ENCODE results near the gene AIRE.
"Not testable (repeated sequence)": the region's sequence is repeated elsewhere in the genome, so short reads cannot be mapped to it uniquely, and the experiment has no call there.

The AIRE gene

GRCh38 chr21:44285138-44285992 is at the start of gene AIRE:
AIRE (plus strand) TSS chr21:44285876; CDS start chr21:44286007, 131 bp downstream.
- FAIRE-seq, result no peak
- DNase-seq (ENCODE audit: insufficient read length, low spot score), result no peak

DNA sequence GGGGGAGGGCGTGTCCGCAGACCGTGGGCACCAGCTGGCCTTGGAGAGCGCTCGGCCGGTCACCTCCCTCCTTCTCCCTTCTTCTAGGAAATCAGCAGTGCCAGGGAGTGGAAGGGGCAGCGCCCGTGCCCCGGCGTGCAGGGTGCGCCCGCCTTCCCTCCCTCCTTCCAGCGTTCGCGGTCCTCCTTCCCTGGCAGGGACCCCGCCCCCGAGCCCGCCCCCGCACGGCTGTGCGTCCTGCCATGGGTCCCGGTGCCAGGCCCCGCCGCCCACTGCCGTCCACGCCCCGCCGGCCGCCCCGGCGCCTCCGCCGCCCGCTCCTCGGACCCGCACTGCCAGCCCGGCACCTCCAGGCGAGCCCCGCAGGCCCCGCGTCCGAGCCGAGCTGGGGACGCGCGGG is 45.3 kb upstream of the AIRE start:
- not testable (repeated sequence) for FAIRE-seq; DNase-seq (ENCODE audit: insufficient read length, low spot score)

GRCh38 chr21:44240842-44241241 is 44.8 kb upstream of the AIRE start, which contains the start of gene ICOSLG:
ICOSLG (minus strand) TSS chr21:44240943; CDS start chr21:44240817, 126 bp downstream.
- FAIRE-seq; DNase-seq (ENCODE audit: insufficient read length, low spot score): not testable (repeated sequence)

DNA sequence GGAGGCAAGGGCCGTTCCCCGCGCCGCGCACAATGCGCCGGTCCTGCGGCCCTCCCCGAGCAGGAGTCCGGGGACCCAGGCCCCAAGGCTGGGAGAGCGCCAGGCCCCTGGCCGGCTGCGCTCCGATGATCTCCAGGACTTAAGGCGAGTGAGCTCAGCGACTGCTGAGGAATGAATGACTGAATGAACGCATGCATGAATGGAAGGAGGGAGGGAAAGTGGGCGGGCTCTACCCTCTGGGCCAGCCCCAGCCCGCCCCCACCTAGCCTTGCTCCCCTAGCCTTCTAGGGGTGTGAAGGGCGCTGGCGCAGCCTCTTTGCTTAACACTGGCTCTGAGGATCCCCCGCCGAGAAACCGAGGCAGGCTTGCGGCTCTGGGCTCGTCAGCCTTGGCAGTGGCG is 44.4 kb upstream of the AIRE start:
- not testable (repeated sequence) for DNase-seq (ENCODE audit: insufficient read length, low spot score)
- FAIRE-seq, result peak; percentile 96

DNA sequence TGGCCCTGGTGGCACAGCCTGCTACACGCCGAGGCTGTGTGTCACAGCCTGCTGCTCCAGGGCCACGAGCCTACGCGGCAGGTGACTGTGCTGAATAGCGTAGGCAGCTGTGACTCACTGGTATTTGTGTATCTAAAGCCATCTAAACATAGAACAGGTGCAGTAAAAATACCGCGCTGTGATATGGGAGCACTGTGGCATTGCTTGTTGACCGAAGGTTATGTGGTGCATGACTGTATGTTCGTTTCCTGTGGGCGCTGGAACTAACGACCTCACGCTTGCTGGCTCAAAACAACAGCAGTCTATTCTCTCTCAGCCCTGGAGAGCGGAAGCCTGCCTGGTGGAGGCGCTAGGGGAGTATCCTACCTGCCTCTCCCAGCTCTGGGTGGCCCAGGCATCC is 41.7 kb upstream of the AIRE start:
- not testable (repeated sequence) for DNase-seq (ENCODE audit: insufficient read length, low spot score)
- peak; percentile 100 for FAIRE-seq

DNA sequence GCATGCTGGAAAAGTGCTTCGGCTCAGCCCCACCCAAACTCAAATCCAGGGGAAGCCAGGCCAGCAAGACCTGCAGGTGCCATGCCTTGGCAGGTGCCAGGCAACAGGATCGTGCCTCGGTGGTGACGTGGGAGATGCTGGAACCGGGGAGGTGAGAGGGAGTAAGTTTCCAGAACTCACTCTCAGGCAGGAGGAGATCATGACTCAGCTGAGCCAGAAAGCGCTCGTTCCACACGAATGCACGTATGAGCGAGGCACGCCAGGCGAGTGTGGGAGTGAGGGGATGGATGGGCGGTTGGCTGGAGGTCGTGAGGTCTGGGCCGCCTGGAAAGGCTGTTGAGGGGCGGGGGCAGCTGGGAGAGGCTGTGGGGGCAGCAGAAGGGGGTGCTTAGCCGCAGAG is 37.8 kb upstream of the AIRE start:
- FAIRE-seq, result peak; percentile 35
- DNase-seq (ENCODE audit: insufficient read length, low spot score), result not testable (repeated sequence)

- DNase-seq (ENCODE audit: insufficient read length, low spot score); FAIRE-seq: not testable (repeated sequence)
Measured at GRCh38 chr21:44249204-44250037, 36.3 kb upstream of the AIRE start.

DNA sequence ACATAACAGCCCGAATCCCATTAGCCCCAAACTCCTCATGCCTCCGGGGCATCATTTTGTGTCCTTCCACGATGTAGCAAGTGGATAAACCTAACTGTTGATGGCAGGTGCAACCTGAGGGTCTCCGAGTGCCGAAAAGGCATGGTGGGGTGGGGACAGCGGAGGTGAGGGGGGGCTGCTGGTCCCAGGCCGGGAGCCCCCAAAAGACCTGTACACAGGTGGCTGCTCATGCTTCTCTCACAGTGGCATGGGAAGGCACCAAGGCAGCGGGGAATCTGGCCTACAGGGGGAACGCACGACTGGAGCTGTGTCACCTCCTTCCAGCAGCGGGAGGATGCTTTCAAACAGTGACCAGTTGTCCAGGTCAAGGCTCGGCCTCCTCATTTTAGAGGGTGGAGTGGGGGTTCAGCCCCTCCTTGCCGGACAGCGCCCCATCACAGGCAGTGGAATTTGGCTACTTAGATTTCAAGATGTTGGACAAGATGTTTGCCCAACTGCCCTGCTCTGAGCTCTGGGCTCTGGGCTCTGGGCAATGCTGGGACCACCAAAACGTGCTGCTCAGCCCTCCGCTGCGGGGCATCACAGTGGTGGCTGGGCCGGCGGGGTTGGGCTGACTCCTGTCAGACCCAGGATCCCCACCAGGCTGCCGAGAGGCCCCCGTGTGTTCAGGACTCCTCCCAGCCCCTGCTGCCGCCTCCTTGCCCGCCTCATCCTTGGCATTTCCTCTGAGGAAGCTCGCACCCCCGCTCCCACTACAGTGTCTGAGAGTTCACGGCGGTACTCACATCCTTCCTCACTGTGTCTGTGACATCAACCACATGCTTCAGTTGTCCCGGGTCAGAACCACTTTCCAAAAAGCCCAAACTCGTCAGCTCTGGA is 31.6 kb upstream of the AIRE start:
- FAIRE-seq, result no peak

DNA sequence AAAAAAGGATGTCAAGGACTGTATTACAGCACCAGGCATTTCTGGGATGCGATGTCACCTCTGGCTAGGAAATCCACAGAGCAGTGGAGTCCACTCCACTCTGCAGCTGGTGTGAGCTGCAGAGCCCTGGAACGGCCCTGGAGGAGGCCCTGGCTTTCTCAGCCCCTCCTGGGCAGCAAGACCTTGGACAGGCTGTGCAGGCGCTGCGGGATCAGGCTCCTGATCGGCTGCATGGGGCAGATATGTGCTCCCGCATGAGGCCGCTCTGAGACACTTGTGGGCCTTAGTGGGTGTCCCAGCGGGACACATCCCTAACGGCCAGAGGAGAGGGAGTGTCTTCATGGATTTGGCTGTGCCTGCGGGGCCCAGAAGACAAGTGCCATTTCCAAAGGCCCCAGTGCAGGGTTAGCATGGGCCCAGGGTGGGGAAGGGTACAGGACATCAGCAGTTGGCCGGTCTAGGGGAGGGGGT is 30.1 kb upstream of the AIRE start:
- no peak for DNase-seq (ENCODE audit: insufficient read length, low spot score)
- no peak for FAIRE-seq

More for the DNA sequence above, 31.6 kb upstream of the AIRE start:
- no peak for DNase-seq (ENCODE audit: insufficient read length, low spot score)

DNA sequence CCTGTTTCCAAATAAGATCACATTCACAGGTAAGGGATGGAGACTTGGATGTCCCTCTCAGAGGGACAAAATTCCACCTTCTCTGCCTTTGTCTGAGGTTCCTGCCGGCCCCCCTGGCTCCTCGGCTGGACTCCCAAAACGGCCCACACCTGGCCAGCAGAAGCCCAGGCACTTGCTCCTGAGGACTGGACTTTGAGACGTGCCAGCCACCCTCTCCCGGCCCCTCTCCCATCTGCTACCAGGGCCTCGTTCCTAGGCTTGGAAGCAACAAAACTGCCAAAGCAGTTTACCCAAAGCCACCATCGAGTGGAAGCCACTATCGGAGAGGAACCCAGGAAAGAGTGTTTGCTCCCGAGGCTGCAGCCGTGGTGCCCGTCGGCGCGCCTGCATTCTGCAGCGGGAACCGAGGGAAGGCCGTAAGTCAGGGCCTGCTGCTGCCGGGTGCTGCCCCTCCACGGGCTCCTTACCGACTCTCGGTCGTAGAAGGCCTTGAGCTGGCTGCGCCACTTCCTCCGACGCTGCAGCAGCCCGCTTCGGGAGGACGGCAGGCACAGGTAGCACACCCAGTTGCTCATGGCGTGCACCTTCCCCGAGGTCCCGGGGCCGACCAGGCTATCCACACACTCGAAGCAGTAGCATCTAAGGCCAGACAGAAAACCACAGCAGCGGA is 27.5 kb upstream of the AIRE start:
- FAIRE-seq, result no peak
- no peak for DNase-seq (ENCODE audit: insufficient read length, low spot score)

- no peak for DNase-seq (ENCODE audit: insufficient read length, low spot score)
Measured at GRCh38 chr21:44259082-44259705, 26.5 kb upstream of the AIRE start.

GRCh38 chr21:44260066-44260465 is 25.6 kb upstream of the AIRE start:
- FAIRE-seq (no peak), DNase-seq (ENCODE audit: insufficient read length, low spot score) (no peak)

More at GRCh38 chr21:44259082-44259705, 26.5 kb upstream of the AIRE start:
- no peak for FAIRE-seq

GRCh38 chr21:44260791-44261631 is 24.7 kb upstream of the AIRE start:
- DNase-seq (ENCODE audit: insufficient read length, low spot score) (no peak), FAIRE-seq (no peak)

DNA sequence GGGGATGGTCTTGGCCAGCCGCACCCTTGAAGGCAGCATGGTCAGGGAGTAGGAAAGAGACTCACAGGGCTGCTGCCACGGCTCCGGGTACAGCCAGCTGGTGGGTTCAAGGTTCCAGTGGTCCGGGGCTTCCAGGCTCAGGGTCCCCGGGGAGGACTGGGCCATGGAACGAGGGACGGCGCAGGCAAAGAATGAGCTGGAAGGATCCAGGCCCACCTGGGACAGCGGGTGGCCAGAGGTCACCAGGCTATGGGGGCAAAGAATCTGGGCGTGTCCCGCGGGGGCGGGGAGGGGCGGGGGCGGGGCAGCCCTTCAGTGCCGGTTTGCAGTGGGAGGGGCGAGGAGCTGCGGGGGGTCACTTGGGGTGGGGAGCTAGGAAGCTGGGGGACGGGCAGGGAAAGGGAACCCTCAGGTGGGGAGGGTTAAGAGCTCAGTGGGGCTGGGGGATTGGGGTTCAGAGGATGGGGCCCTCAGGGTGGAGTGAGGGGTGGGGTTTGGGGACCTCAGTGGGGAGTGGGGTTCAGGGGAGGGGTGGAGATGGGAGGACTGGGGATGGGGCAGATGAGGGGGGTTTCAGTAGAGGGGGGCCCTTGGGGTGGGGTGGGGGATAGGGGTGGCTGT is 23.9 kb upstream of the AIRE start, which contains the start of gene DNMT3L:
DNMT3L (minus strand) TSS at position 223 of the 621 bp plus-strand sequence. CDS start 638 bp downstream, outside the sequence.
- FAIRE-seq (no peak), DNase-seq (ENCODE audit: insufficient read length, low spot score) (no peak)

DNA sequence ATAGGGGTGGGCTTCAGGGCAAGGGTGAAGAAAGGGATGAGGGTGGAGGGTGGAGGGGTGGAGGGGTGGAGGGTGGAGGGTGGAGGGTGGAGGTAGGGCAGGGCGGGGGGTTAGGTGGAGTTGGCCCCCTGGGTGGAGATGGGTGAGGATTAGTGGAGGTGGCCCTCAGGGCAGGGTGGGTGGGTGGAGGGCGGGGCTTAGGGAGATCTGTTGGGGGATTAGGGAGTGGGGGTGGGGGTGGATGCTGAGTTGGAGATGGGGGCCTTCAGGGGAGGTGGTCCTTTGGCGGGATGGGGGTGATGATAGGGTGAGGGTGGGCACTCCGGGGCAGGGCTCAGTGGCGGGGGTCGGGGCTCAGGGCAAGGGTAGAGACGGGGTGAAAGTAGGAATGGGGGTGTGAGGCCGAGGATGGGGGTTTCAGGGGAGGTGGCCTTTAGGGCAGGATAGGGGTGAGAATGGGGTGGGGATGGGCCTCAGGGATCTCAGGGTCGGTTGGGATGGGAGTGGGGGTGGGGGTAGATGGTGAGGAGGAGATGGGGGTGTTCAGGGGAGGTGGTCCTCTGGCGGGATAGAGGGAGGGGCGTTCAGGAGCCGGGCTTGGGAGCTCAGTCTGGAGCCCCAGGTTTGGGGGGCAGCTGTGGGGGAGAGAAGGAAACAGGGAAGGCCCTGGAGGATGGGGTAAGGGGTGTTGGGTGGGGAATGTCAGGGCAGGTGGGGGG is 23.2 kb upstream of the AIRE start:
- FAIRE-seq, result no peak

DNA sequence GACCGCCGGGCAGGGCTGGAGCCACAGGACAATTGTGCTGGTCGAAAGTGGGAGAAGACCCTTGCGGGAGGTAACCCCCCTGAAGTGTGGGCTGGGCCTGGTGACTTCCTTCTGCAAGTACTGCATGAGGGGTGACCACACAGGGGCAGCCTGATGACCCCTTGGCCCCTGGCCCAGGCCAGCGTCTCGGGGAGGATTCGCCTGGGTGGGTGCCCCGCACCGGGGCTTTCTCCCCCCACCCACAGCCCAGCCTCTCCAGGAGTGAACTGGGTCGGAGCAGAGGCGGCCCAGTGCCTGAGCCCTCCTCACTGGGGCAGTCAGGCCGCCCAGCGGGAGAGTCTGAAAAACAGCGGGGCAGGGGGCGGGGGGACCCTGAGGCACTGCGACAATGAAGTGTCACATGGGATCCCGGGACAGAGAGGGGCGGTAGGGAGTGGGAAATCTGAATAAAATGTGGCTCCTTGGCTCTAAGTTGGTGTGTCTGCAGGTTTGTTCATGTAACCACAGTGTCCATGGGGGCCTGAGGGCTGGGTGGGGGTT is 22.4 kb upstream of the AIRE start:
- DNase-seq (ENCODE audit: insufficient read length, low spot score) (no peak), FAIRE-seq (no peak)

More for the DNA sequence above, 23.2 kb upstream of the AIRE start:
- DNase-seq (ENCODE audit: insufficient read length, low spot score), result no peak

- DNase-seq (ENCODE audit: insufficient read length, low spot score) (no peak), FAIRE-seq (no peak)
Measured at GRCh38 chr21:44263768-44264167, 21.9 kb upstream of the AIRE start.

Data from GM19239 (cell line).